Ammon's horn (tissue), 1 donor: ENCODE measurements around the gene CCK.

Experiments used
- DNase-seq: peaks from one replicate; pipeline ENCODE4 v3.0.0-alpha.2; 2016; ENCODE audit warnings: low spot score

The CCK gene

DNA sequence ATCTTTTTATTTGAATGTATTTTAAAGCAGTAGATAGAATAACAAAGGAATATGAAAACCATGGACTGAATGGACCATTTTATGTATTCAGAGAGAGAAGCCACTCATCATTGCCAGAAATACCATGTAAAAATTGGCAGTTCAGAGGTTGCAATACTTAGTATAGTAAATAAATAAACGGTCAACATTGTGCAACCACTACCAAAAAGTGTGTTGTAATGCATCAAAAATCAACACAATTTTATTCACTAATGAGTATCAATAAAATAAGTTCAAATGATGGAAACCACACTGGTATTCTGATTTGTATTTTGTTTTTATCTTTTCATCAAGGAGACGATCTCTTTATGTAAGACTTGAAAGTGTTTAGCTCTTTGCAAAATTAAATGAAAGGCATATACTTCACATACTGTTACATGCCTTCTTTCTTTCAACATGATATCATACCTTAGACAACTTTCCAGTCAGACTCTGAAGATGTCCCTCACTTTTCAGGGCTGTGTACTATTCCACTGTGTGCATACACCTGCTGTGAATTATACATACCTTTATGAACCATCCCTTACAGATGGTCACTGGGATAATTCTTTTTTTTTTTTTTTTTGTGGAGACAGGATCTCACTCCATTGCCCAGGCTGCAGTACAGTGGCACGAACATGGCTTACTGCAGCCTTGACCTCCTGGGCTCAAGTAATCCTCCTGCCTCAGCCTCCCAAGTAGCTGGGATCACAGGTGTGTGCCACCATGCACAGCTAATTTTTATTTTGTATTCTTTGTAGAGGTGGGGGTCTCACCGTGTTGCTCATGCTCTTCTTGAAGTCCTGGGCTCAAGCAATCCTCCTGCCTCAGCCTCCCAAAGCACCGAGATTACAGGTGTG is 40.3 kb downstream of the CCK start:
- DNase-seq = no peak

DNA sequence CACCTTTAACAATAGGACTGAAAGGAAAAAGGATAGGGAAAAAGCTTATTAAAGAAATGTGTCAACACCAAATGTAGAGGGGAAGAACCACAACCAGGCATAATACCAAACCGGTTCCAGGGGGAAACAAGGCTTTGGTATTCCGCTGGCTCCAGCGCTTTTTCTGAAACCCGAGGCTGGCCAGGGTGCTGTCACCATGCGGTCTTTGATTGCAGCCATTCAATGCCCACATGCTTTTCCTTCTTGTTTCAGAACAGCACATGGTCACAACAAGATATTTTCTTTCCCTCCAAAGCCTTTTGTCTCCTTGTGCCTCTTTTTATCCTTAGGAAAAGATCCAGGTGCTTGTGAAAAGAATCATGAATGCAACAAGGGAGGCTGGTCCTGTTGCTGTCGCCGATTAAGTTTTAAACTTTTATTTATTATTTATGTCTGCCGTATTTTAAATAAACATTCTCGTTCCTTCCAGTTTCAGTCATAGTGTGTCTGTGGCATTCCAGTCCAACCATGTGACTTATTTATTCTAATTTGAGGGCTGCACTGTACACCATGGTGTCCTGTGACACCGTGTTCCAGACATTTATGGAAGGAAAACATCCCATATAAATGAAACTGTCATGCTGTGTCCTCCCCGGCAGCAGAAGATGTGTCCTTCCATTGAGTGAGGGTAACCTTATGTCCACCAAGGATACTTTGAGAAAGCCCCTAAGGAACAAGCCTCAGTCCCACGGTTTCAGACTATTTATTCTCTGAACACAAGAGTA is 41.1 kb downstream of the CCK start:
- DNase-seq = no peak

DNA sequence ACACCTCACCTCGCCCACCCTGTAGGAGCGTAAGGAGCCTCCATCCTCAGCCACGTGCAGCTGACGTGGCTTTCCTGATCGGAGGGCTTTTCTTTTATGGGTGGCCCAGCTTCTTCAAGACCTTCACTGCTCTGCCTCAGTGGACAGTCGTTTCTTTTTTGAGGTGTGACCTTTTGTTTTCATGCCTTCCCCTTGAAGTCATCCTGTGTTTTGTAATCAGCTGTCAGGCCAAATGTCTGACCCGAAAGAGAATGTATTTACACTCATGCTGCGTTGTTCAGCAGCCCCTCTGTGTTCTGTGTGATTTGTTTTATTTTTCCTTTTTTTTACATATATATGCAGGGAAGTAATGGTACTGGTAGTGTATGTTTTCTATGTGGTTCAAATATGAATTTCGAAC is 41.8 kb downstream of the CCK start:
- no peak for DNase-seq

DNA sequence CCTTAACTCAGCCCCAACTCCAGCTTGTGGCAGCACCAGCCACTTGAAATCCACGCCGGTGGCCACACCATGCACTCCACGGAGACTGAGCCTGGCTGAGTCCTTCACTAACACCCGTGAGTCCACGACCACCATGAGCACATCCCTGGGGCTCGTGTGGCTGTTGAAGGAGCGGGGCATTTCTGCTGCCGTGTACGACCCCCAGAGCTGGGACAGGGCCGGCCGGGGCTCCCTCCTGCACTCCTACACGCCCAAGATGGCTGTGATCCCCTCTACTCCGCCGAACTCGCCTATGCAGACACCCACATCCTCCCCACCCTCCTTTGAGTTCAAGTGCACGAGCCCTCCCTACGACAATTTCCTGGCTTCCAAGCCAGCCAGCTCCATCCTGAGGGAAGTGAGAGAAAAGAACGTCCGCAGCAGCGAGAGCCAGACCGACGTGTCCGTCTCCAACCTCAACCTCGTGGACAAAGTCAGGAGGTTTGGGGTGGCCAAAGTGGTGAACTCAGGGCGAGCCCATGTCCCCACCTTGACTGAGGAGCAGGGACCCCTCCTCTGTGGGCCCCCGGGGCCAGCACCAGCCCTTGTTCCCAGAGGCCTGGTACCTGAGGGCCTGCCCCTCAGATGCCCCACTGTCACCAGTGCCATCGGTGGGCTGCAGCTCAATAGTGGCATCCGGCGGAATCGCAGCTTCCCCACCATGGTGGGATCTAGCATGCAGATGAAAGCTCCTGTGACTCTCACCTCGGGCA is 42.9 kb downstream of the CCK start:
- no peak for DNase-seq

DNA sequence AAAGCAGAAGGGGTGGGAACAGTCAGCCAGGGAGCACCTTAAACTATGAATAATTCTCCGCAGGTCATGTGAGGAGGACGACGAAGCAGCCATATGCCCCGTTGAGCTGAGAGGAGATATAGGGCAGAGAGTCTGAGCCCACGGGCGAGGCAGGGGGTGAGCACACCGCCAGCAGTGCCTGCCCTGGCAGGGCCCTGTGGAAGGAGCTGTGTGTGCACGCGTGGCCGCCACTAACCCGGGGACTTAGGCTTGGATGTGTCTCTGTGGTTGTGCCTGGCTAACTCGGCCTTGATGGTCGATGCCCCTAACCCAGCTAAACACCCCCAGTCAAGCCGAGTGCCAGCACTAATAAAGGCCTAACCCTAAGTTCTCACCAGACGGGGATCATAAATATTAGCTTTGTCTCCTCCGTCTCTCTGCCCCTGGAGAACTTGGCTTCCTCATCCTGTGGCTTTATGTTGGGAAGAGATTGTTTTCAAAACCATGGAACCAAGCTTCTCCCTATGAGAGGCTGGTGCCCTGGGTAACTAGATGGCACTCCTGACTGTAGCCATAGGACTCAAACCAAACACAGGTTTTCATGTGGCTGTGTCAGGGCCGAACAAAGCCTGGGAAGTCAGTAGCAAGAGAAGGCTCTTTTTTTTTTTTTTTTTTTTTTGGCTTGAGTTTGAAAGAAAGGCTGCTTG is 45.4 kb downstream of the CCK start:
- no peak for DNase-seq

DNA sequence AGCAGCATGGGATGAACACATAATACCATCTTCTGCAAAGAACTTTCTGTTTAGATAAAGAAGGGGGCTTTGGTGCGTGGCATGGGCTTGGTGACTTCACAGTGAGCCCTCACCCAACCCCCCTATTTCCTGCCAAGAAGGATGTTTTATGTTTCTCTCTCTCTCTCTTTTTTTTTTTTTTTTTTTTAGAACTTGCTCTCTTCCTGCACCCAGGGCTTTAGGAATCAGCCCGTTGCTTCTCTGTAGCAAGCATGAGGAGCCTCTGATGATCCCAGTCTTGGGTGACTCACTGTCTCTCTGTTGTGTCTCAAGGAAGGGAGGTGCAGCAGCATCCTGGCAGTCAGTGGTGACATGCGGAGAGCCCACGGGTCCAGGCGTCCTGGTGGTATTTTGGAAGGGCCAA is 49.1 kb downstream of the CCK start:
- DNase-seq = no peak

DNA sequence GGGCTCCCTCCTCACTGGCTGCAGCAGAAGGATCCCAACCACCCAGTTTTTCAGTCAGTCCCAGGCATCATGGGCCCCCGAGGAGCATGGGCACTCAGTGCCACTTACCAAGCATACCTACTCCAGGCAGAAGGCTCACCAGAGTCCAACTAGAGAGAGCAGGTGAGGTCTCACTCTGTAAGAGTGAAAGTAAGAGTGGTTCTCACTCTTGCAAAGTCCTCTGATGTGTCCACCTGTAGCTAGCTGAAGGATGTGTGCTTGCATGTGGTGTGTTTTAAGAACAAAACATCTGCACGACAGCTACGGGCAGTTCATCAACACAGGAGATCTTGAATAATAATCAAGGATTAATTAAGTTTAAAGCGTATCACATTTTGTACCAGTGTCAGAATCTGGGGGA is 49.7 kb downstream of the CCK start:
- DNase-seq = no peak

DNA sequence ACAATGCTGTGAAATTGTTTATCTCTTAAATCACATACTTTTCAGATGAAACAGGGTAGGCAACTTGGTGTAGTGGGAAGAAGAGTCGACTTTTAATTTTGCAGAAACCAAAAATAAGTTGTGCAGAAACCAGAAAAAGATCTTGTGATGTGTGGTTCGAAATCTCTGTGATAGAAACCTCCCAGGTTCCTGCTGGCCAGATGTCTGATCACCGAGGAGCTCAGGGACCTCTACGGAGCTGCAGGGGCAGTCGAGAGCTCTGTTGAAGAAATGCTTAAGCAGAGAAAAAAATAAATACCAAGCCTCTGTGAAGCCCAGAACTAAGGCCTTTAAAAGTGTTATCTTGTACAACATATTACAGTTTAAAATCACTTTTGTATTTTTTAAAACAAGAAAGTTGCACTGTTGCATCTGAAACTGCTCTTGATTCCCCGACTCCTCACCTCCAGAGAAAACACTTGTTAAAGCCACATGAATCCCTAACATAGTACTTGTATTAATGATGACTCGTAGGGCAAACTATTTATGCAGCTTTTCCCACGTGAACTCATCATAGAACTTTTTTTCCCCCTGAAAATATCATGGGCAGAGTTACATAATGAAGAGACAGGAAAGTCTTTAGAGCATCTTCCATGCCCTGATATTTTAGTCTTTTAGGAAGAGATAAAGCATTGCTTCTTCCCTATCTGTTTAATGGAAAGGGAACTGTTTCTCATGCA is 51.3 kb downstream of the CCK start:
- no peak for DNase-seq

DNA sequence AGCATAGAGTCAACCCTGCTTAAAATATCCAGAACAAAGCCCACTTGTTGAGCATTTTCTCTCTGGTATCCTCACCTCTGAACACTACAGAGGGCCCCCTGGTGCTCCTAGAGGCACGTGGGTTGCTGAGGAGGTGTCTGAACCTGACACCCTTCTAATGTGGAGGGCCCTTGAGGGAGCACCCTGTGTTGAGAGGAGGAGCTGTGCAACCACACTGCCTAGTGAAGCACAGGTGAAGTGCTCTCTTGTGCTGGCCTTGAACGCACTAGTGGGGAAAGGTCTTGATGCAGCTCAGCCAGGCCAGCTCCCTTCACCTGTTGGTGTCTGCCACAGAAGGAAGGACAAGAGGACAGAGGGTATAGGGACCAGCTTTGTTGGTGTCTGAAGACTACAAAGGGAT is 51.9 kb downstream of the CCK start:
- no peak for DNase-seq

DNA sequence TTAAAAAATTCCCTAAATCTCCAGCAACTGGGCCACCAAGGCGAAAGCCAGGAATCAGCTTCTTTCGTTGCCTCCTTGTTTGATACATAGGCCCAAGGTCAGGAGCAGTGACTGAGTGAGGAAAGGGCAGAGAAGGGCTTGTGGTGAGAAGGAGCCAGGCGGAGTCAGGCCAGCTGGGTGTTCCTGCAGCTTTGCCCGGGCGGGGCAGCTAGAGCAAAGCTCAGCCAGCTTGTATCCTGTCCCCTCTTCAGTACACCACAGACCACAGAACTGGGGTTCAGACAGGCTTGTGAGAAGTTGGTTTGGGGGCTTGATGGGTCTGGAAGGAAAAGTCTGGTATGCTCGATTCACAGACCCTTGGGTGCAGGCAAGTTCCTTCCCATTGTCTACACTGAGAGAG is 52.6 kb downstream of the CCK start:
- no peak for DNase-seq

DNA sequence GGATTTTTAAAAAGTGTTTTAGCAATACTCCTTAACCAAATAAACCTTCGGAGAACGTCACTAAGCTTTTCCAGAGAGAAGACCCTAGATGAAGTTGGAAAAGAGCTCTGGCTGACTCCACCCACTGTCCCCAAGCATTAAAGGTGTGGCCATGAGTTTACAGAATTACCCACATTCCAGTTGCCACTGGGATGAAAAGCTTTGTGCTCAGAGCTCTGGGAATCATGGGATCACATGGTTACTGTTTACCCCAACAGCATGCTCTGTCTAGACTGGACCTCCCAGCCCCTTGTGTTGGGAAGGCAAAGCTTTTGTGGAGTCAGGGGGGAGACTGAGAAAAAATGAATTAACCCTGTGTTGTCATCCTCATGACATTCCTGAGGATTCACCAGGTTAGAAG is 55.3 kb downstream of the CCK start:
- DNase-seq = no peak

DNA sequence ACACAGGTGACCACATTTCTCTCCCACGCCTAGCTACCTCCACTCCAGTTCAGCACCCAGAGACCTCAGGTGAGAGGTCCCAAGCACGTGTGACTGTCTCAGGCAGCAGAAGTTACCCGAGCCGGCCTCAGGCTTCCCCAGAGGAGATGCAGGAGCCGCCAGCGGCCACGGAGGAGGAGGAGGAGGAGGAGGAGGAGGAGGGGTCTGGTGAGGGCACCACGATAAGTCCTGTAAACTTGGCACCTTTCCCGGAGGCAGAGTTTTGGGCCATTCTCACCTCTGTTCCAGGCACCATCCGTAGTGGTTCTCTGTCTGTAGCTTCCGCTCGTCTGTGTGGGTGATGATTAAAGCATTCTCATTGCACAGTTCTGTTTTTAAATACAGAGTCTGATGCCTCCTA is 56.1 kb downstream of the CCK start:
- no peak for DNase-seq
